ENCODE results near the gene RAD23A. TPM values are rescaled to one million over a fixed set of nuclear protein-coding genes. Genes with fewer than 3 reads are reported as not detected.

RAD23A gene
- total RNA-seq, 1 donor from 2014 or later: 112 TPM

GRCh38 chr19:12943437-12944044, 2.1 kb upstream of the RAD23A start:
- CTCF ChIA-PET: no interaction called here
- Mint-ChIP-seq H3K9me3 (no peaks in the 10 kb centered on the region), H3K4me3 (no peak overlapping the region), H3K36me3 (ENCODE audit: low read depth) (peaks cover 90% of the 10 kb centered on the region), H3K27ac (peak overlapping the region; percentile 30), H3K27me3 (no peaks in the 10 kb centered on the region), H3K4me1 (peaks cover 75% of the 10 kb centered on the region)
- no peak for TF ChIP-seq CTCF (IDR thresholded peaks at IDR 0.05)
- DNase-seq (no peak), ATAC-seq (ENCODE audit: low read depth) (no peak)
- POLR2A ChIA-PET: interaction anchor here (0.6 to 3.7 kb wide), 8 partner anchors 10 to 212 kb away, joined by 3 to 24 read pairs (median 7); partner anchors contain the start of genes FARSA, GCDH and RNASEH2A
- intact Hi-C loops (cut with micrococcal nuclease): no loop called here

GRCh38 chr19:12944104-12944674, 1.5 kb upstream of the RAD23A start:
- Mint-ChIP-seq H3K27ac (peak overlapping the region; percentile 92), H3K4me3 (peak overlapping the region; percentile 32), H3K36me3 (ENCODE audit: low read depth) (peaks cover 90% of the 10 kb centered on the region), H3K4me1 (peaks cover 70% of the 10 kb centered on the region), H3K27me3 (no peaks in the 10 kb centered on the region), H3K9me3 (no peaks in the 10 kb centered on the region)
- intact Hi-C loops (cut with micrococcal nuclease): no loop called here
- POLR2A ChIA-PET: interaction anchor here (0.6 to 3.7 kb wide), 7 partner anchors 9 to 211 kb away, joined by 3 to 24 read pairs (median 7); partner anchors contain the start of genes FARSA, GCDH and RNASEH2A
- ATAC-seq (ENCODE audit: low read depth) (no peak), DNase-seq (no peak)
- TF ChIP-seq CTCF (IDR thresholded peaks at IDR 0.05): no peak
- CTCF ChIA-PET: no interaction called here

GRCh38 chr19:12946092-12946721, 545 bp downstream of the RAD23A start:
- H3K27me3 Mint-ChIP-seq: no peaks in the 10 kb centered on the region
- intact Hi-C loops (cut with micrococcal nuclease): no loop called here
- ATAC-seq (ENCODE audit: low read depth) (peak; percentile 59), DNase-seq (peak; percentile 58)
- H3K4me3 Mint-ChIP-seq: peak overlapping the region; percentile 86
- POLR2A ChIA-PET: interaction anchor here (0.7 to 3.7 kb wide), 5 partner anchors 9 to 148 kb away, joined by 3 to 24 read pairs (median 5); partner anchors contain the start of genes CALR, FARSA, GADD45GIP1 and GCDH
- peak overlapping the region; percentile 82 for H3K27ac Mint-ChIP-seq
- H3K9me3 Mint-ChIP-seq: no peaks in the 10 kb centered on the region
- no peak for TF ChIP-seq CTCF (IDR thresholded peaks at IDR 0.05)
- peaks cover 52% of the 10 kb centered on the region for H3K4me1 Mint-ChIP-seq
- peaks cover 89% of the 10 kb centered on the region for H3K36me3 Mint-ChIP-seq (ENCODE audit: low read depth)
- CTCF ChIA-PET: interaction anchor here (1.5 kb wide), 1 partner anchor 19 kb away, joined by 4 read pairs; no protein-coding TSS in a partner anchor

- no peak for ATAC-seq (ENCODE audit: low read depth)
- TF ChIP-seq CTCF (IDR thresholded peaks at IDR 0.05): no peak
- POLR2A ChIA-PET: interaction anchor here (0.5 to 4.3 kb wide), 7 partner anchors 8 to 147 kb away, joined by 3 to 24 read pairs (median 7); partner anchors contain the start of genes CALR, FARSA, GADD45GIP1 and GCDH
- peak overlapping the region; percentile 86 for H3K4me3 Mint-ChIP-seq
- peaks cover 47% of the 10 kb centered on the region for H3K4me1 Mint-ChIP-seq
- no peak for DNase-seq
- H3K27me3 Mint-ChIP-seq: no peaks in the 10 kb centered on the region
- H3K9me3 Mint-ChIP-seq: no peaks in the 10 kb centered on the region
- CTCF ChIA-PET: interaction anchor here (1.5 kb wide), 1 partner anchor 18 kb away, joined by 4 read pairs; no protein-coding TSS in a partner anchor
- intact Hi-C loops (cut with micrococcal nuclease): no loop called here
- H3K36me3 Mint-ChIP-seq (ENCODE audit: low read depth): peaks cover 89% of the 10 kb centered on the region
- peak overlapping the region; percentile 82 for H3K27ac Mint-ChIP-seq
These were observed 1.3 kb downstream of the RAD23A start for GRCh38 chr19:12946731-12947496.
